Fibroblast of lung (primary cell): Measurements from ENCODE around the gene BCAS1. TPM values are rescaled to one million over a fixed set of nuclear protein-coding genes. Genes with fewer than 3 reads are reported as not detected.

Experiments used
- DNase-seq, 2 donors: peaks; one replicate each; pipeline versions ENCODE4 v3.0.0 to v3.0.0-alpha.2; 2010; ENCODE audit warnings: low read depth in 2 of 2
- H2AFZ ChIP-seq: 2 replicates; pipeline ENCODE4 v1.5.1; 2012; ENCODE audit warnings: low read length, control low read depth, inconsistent platforms
- H3K27ac ChIP-seq: 2 replicates; pipeline ENCODE4 v1.5.1; 2011; ENCODE audit warnings: low read length, control low read depth; ENCODE audit not compliant: insufficient read depth
- H3K27me3 ChIP-seq: 2 replicates; pipeline ENCODE4 v1.5.1; 2011; ENCODE audit warnings: mild to moderate bottlenecking, low read length; ENCODE audit not compliant: control insufficient read depth, insufficient read depth
- H3K36me3 ChIP-seq: 2 replicates; pipeline ENCODE4 v1.5.1; 2011; ENCODE audit warnings: low read length; ENCODE audit not compliant: control insufficient read depth, insufficient read depth
- H3K4me1 ChIP-seq: 2 replicates; pipeline ENCODE4 v1.5.1; 2011; ENCODE audit warnings: low read length; ENCODE audit not compliant: control insufficient read depth, insufficient read depth; ENCODE audit errors: extremely low read depth
- H3K4me2 ChIP-seq: 2 replicates; pipeline ENCODE4 v1.5.1; 2011; ENCODE audit warnings: low read length, control low read depth; ENCODE audit not compliant: insufficient read depth; ENCODE audit errors: extremely low read depth
- H3K4me3 ChIP-seq, 4 experiments: fragments of 200-600 bp in 1 of 4; sonication (generic) in 1 of 4; replicated peaks in 1 of 4; 2 replicates each; pipeline ENCODE4 v1.5.1; 2011 to 2016; ENCODE audit warnings: low read length in 4 of 4, low read depth in 3 of 4, mild to moderate bottlenecking in 3 of 4, control low read depth in 2 of 4, inconsistent platforms in 1 of 4, mixed read lengths in 1 of 4; ENCODE audit not compliant: insufficient read depth in 1 of 4; ENCODE audit errors: control extremely low read depth in 1 of 4
- H3K79me2 ChIP-seq: 2 replicates; pipeline ENCODE4 v1.5.1; 2012; ENCODE audit warnings: mild to moderate bottlenecking, low read length, inconsistent platforms; ENCODE audit not compliant: control insufficient read depth, insufficient read depth
- H3K9ac ChIP-seq: 2 replicates; pipeline ENCODE4 v1.5.1; 2011; ENCODE audit warnings: mild to moderate bottlenecking, low read length, control low read depth; ENCODE audit not compliant: insufficient read depth
- H3K9me3 ChIP-seq: 2 replicates; pipeline ENCODE4 v1.5.1; 2012; ENCODE audit warnings: low read depth, low read length; ENCODE audit not compliant: control insufficient read depth, insufficient read depth
- H4K20me1 ChIP-seq: 2 replicates; pipeline ENCODE4 v1.5.1; 2011; ENCODE audit warnings: low read length; ENCODE audit not compliant: control insufficient read depth, insufficient read depth; ENCODE audit errors: extremely low read depth
- EZH2 ChIP-seq: IDR thresholded peaks from 2 replicates; pipeline ENCODE4 v1.5.1; 2012; ENCODE audit warnings: low read length, control low read depth, mild to moderate bottlenecking; ENCODE audit errors: missing control alignments
- polyA plus RNA-seq, 2 donors: library from polyadenylated mRNA; depleted of rRNA in 1 of 2; stranded (reverse) in 1 of 2; unstranded in 1 of 2; fragments of >200 nt; gene quantifications; 2 replicates each; pipeline ENCODE4 v1.2.1, GENCODE V29; 2011 to 2012; ENCODE audit warnings: missing spikeins in 1 of 2
- total RNA-seq: library from RNA; depleted of rRNA; stranded (reverse); fragments of >200 nt; gene quantifications from 2 replicates; pipeline ENCODE4 v1.2.1, GENCODE V29; 2014
- TF ChIP-seq, protein P1 (sequence below), 2 donors: IDR thresholded peaks in 1 of 2; conservative IDR thresholded peaks in 1 of 2; 1 replicate in 1 of 2; 2 replicates in 1 of 2; pipeline ENCODE4 v1.5.1; 2011 to 2012; ENCODE audit warnings: low read length in 2 of 2, control low read depth in 1 of 2, inconsistent platforms in 1 of 2, low read depth in 1 of 2, mild to moderate bottlenecking in 1 of 2

BCAS1 gene
- total and polyA plus RNA-seq, 2 donors (not counting 1 experiment from before 2014, with no cell fraction given): 0.17 TPM; not detected in 1

DNA sequence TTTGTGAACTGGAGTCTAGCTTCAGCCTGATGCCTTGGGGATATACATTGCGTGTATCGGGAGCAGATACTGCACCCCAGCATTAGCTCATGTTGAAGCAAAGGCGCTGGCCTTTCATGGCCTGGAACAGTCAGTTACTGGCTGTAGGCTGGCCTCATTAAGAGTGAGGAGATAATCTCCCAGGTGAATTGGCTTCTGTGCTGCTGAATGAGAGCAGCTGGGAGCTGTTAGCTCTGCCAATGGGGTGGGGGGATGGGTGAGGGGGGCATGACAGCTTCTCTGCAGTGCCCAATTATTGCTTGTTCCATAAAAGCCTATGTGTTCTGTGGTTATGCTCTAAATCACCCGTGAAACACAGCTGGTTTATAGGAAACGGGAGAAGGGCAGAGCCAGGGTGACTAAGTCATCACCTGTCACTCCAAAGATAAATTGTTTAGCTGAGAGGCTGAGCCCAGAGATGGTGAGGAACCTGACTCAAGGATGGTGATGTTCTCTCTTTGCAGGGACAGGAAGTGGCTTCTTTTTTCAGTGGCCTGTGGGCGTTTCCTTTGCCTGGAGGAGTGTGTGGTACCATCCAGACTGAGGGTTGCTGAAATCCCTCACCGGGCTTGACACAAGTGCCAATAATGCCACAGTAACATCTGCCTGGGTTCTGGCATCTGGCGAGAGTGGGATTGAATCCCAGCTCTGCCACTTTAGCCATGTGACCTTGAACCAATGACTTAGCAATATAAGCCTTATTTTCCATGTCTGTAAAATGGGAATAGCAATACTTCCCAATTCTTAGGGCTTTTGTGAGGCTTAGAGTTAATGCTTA, 170.8 kb downstream of the BCAS1 start:
- H3K9me3 ChIP-seq: no peaks in the 10 kb centered on the region
- H3K27me3 ChIP-seq: no peaks in the 10 kb centered on the region
- peak overlapping the region; percentile 64 for H3K27ac ChIP-seq
- no peaks in the 10 kb centered on the region for H4K20me1 ChIP-seq
- H3K4me3 ChIP-seq: no peak overlapping the region
- no peak overlapping the region for H3K4me2 ChIP-seq
- no peaks in the 10 kb centered on the region for H3K79me2 ChIP-seq
- peaks cover 19% of the 10 kb centered on the region for H3K4me1 ChIP-seq
- no peaks in the 10 kb centered on the region for H3K36me3 ChIP-seq
- H3K9ac ChIP-seq: no peak overlapping the region
- TF ChIP-seq, protein P1, sequence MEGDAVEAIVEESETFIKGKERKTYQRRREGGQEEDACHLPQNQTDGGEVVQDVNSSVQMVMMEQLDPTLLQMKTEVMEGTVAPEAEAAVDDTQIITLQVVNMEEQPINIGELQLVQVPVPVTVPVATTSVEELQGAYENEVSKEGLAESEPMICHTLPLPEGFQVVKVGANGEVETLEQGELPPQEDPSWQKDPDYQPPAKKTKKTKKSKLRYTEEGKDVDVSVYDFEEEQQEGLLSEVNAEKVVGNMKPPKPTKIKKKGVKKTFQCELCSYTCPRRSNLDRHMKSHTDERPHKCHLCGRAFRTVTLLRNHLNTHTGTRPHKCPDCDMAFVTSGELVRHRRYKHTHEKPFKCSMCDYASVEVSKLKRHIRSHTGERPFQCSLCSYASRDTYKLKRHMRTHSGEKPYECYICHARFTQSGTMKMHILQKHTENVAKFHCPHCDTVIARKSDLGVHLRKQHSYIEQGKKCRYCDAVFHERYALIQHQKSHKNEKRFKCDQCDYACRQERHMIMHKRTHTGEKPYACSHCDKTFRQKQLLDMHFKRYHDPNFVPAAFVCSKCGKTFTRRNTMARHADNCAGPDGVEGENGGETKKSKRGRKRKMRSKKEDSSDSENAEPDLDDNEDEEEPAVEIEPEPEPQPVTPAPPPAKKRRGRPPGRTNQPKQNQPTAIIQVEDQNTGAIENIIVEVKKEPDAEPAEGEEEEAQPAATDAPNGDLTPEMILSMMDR (conservative IDR thresholded peaks at IDR 0.05 in 1 of 2, IDR thresholded peaks at IDR 0.05 in 1 of 2; ENCODE audit: low read depth in 1 of 2, low read length in 2 of 2): no peak
- no peak for TF ChIP-seq EZH2
- H2AFZ ChIP-seq: no peak overlapping the region
- DNase-seq: peak; percentile 77 to 93

DNA sequence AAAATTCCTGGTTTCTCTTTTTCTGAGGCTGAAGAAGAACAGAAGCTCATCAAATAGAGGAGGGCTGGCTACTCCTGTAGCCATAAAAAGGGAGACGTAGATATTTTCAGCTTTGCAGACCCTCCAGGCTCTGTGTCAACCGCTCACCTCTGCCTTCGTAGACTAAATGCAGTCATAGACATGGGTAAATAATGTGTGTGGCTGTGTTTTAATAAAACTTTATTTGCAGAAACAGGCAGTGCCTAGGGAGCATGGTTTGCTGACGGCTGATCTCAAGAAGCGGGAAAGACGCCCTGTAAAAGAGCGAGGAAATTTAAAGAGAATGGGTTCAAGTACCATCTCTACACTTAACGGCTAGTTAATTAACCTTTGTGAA, 171.8 kb downstream of the BCAS1 start:
- no peak overlapping the region for H3K27ac ChIP-seq
- TF ChIP-seq, protein P1 (conservative IDR thresholded peaks at IDR 0.05 in 1 of 2, IDR thresholded peaks at IDR 0.05 in 1 of 2; ENCODE audit: low read depth in 1 of 2, low read length in 2 of 2): no peak
- TF ChIP-seq EZH2: no peak
- H3K4me2 ChIP-seq: no peak overlapping the region
- no peaks in the 10 kb centered on the region for H3K27me3 ChIP-seq
- H3K9me3 ChIP-seq: no peaks in the 10 kb centered on the region
- H3K4me1 ChIP-seq: peaks cover 19% of the 10 kb centered on the region
- no peak overlapping the region for H3K9ac ChIP-seq
- DNase-seq: no peak
- H4K20me1 ChIP-seq: no peaks in the 10 kb centered on the region
- peak overlapping the region; percentile 8 for H2AFZ ChIP-seq
- H3K4me3 ChIP-seq: no peak overlapping the region
- H3K79me2 ChIP-seq: no peaks in the 10 kb centered on the region
- no peaks in the 10 kb centered on the region for H3K36me3 ChIP-seq

DNA sequence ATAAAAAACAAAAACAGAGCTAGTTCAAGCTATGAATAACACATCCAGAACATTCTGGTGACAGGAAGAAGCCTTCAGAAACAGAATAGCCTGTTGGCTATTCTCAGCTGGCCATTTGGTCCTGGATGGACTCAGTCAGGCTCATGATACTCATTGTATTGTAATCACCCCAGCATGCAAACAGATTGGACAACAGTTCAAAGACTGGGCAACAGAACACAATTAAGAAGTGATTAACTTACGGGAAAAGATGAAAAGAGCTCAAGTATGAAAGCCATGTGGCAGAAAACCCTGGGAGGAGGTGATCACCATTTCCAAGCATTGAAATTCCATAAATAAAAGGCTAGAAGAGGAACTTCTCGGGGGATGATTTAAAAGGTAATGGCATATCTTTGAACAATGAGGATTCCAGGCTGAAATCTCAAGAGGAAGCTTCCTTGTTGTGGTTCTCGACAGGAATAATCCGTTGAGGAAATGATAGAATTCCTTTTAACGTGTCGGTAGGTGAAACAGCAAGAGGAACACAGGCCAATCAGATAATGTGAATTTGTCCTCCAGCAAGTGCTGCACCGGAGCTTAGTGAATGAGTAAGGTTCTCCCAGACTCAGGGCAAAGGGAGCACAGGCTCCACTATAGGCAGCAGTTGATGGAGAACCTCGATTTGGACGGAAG, 172.4 kb downstream of the BCAS1 start:
- H3K4me1 ChIP-seq: peaks cover 19% of the 10 kb centered on the region

More for the DNA sequence above, 172.4 kb downstream of the BCAS1 start:
- Histone ChIP-seq H3K79me2 (no peaks in the 10 kb centered on the region), H3K27me3 (no peaks in the 10 kb centered on the region), H3K4me3 (no peak overlapping the region), H3K36me3 (no peaks in the 10 kb centered on the region), H4K20me1 (no peaks in the 10 kb centered on the region), H3K9ac (no peak overlapping the region), H3K4me2 (no peak overlapping the region), H2AFZ (peak overlapping the region; percentile 8), H3K9me3 (no peaks in the 10 kb centered on the region), H3K27ac (no peak overlapping the region)
- DNase-seq: no peak
- no peak for TF ChIP-seq EZH2
- TF ChIP-seq, protein P1 (conservative IDR thresholded peaks at IDR 0.05 in 1 of 2, IDR thresholded peaks at IDR 0.05 in 1 of 2; ENCODE audit: low read depth in 1 of 2, low read length in 2 of 2): no peak
